Stimulated activated naive B cell treated with anti-CD40 and anti-IgM and Interleukin-4, amounts not matched to agents 10 μg/mL and 1 μg/mL and 100 μg/mL, for 72 hours (primary cell): ENCODE measurements around the gene SEMA4B.
"Not testable (repeated sequence)": the region's sequence is repeated elsewhere in the genome, so short reads cannot be mapped to it uniquely, and the experiment has no call there.

Source experiments
- ATAC-seq, 2 donors: fragments of 150-1000 bp; cut with Tn5 transposase; replicated peaks; 2 replicates each; pipeline ENCODE4 v1.10.0; 2021; ENCODE audit warnings: moderate library complexity in 1 of 2
- DNase-seq: peaks from one replicate; pipeline ENCODE4 v3.0.0; 2021
- H3K27ac Mint-ChIP-seq: one replicate; pipeline ENCODE4 v1.8.0; 2022; ENCODE audit warnings: mild to moderate bottlenecking, mixed read lengths
- H3K27me3 Mint-ChIP-seq, 2 donors: one replicate each; pipeline ENCODE4 v1.8.0; 2022; ENCODE audit warnings: mixed read lengths in 2 of 2
- H3K36me3 Mint-ChIP-seq, 2 donors: one replicate each; pipeline ENCODE4 v1.8.0; 2022; ENCODE audit warnings: mixed read lengths in 2 of 2, mild to moderate bottlenecking in 1 of 2
- H3K4me1 Mint-ChIP-seq, 2 donors: one replicate each; pipeline ENCODE4 v1.8.0; 2022; ENCODE audit warnings: mixed read lengths in 2 of 2, mild to moderate bottlenecking in 1 of 2
- H3K4me3 Mint-ChIP-seq, 2 donors: one replicate each; pipeline ENCODE4 v1.8.0; 2022; ENCODE audit warnings: mild to moderate bottlenecking in 2 of 2, mixed read lengths in 2 of 2, moderate library complexity in 1 of 2
- H3K9me3 Mint-ChIP-seq, 2 donors: one replicate each; pipeline ENCODE4 v1.8.0; 2022; ENCODE audit warnings: mixed read lengths in 2 of 2, mild to moderate bottlenecking in 1 of 2

The SEMA4B gene

GRCh38 chr15:90264671-90265070, 63.5 kb downstream of the SEMA4B start:
- Mint-ChIP-seq H3K4me1 (peaks cover 16 to 41% of the 10 kb centered on the region in 2 donors), H3K4me3 (peak overlapping the region; percentile 94 to 99), H3K9me3 (no peaks in the 10 kb centered on the region), H3K27ac (peak overlapping the region; percentile 99), H3K27me3 (no peaks in the 10 kb centered on the region), H3K36me3 (peaks cover 13 to 27% of the 10 kb centered on the region in 2 donors)
- ATAC-seq (peak in 1 of 2 donors; percentile 14), DNase-seq (no peak)

GRCh38 chr15:90265271-90266060, 64.3 kb downstream of the SEMA4B start, which contains the start of gene NGRN:
Gene NGRN, plus strand, starts transcription at chr15:90265672. Its CDS starts 41 bp downstream, at chr15:90265713.
- H3K4me3 Mint-ChIP-seq = peak within 1 kb of the TSS; percentile 94 to 99
- peak; percentile 89 for DNase-seq
- H3K36me3 Mint-ChIP-seq = peaks cover 20 to 35% of the 10 kb centered on the region in 2 donors
- ATAC-seq = peak; percentile 94 to 96
- H3K27ac Mint-ChIP-seq = peak within 1 kb of the TSS; percentile 99
- H3K9me3 Mint-ChIP-seq = no peaks in the 10 kb centered on the region
- peaks cover 22 to 49% of the 10 kb centered on the region in 2 donors for H3K4me1 Mint-ChIP-seq
- no peaks in the 10 kb centered on the region for H3K27me3 Mint-ChIP-seq

- DNase-seq = no peak
- Mint-ChIP-seq H3K27me3 (no peaks in the 10 kb centered on the region), H3K36me3 (peaks cover 25 to 41% of the 10 kb centered on the region in 2 donors), H3K4me3 (peak overlapping the region; percentile 94 to 99), H3K27ac (peak overlapping the region; percentile 99), H3K9me3 (no peaks in the 10 kb centered on the region), H3K4me1 (peaks cover 23 to 51% of the 10 kb centered on the region in 2 donors)
- peak; percentile 20 to 27 for ATAC-seq
Measured at GRCh38 chr15:90266061-90266431, 64.9 kb downstream of the SEMA4B start.

GRCh38 chr15:90266485-90266884, 65.4 kb downstream of the SEMA4B start:
- H3K27ac Mint-ChIP-seq = peak overlapping the region; percentile 99
- H3K36me3 Mint-ChIP-seq = peaks cover 29 to 43% of the 10 kb centered on the region in 2 donors
- DNase-seq = no peak
- no peaks in the 10 kb centered on the region for H3K27me3 Mint-ChIP-seq
- peaks cover 26 to 55% of the 10 kb centered on the region in 2 donors for H3K4me1 Mint-ChIP-seq
- H3K4me3 Mint-ChIP-seq = peak overlapping the region; percentile 94 to 99
- no peaks in the 10 kb centered on the region for H3K9me3 Mint-ChIP-seq
- ATAC-seq = no peak

GRCh38 chr15:90268415-90268814, 67.3 kb downstream of the SEMA4B start:
- Mint-ChIP-seq H3K4me1 (peaks cover 32 to 68% of the 10 kb centered on the region in 2 donors), H3K36me3 (peaks cover 34 to 40% of the 10 kb centered on the region in 2 donors), H3K27me3 (no peaks in the 10 kb centered on the region), H3K4me3 (peak overlapping the region; percentile 43 to 61), H3K27ac (peak overlapping the region; percentile 28), H3K9me3 (no peaks in the 10 kb centered on the region)
- ATAC-seq = no peak
- DNase-seq = no peak

- Mint-ChIP-seq H3K9me3 (no peaks in the 10 kb centered on the region), H3K4me1 (peaks cover 27 to 56% of the 10 kb centered on the region in 2 donors), H3K27ac (no peak overlapping the region), H3K36me3 (peaks cover 40 to 59% of the 10 kb centered on the region in 2 donors), H3K4me3 (peak overlapping the region in 1 of 2 donors; percentile 6), H3K27me3 (no peaks in the 10 kb centered on the region)
- ATAC-seq = no peak
- no peak for DNase-seq
Measured at GRCh38 chr15:90270502-90271150, 69.5 kb downstream of the SEMA4B start.

- ATAC-seq = no peak
- H3K9me3 Mint-ChIP-seq = no peaks in the 10 kb centered on the region
- H3K4me3 Mint-ChIP-seq = no peak overlapping the region
- peaks cover 27 to 56% of the 10 kb centered on the region in 2 donors for H3K4me1 Mint-ChIP-seq
- no peaks in the 10 kb centered on the region for H3K27me3 Mint-ChIP-seq
- DNase-seq = no peak
- peaks cover 39 to 61% of the 10 kb centered on the region in 2 donors for H3K36me3 Mint-ChIP-seq
- peak overlapping the region; percentile 83 for H3K27ac Mint-ChIP-seq
Measured at GRCh38 chr15:90271459-90272166, 70.5 kb downstream of the SEMA4B start.

GRCh38 chr15:90278467-90278866, 77.3 kb downstream of the SEMA4B start:
- H3K4me1 Mint-ChIP-seq, H3K9me3 Mint-ChIP-seq, ATAC-seq, DNase-seq, H3K4me3 Mint-ChIP-seq, H3K27ac Mint-ChIP-seq, H3K27me3 Mint-ChIP-seq: not testable (repeated sequence)
- H3K36me3 Mint-ChIP-seq = peaks cover 10 to 29% of the 10 kb centered on the region in 2 donors
